Germinal center (tissue), 1 donor: ENCODE data around the gene SMARCD1.

Experiments
- DNase-seq: peaks from one replicate; pipeline ENCODE4 v3.0.0; 2012; ENCODE audit warnings: mixed read lengths, low spot score

Gene SMARCD1

DNA sequence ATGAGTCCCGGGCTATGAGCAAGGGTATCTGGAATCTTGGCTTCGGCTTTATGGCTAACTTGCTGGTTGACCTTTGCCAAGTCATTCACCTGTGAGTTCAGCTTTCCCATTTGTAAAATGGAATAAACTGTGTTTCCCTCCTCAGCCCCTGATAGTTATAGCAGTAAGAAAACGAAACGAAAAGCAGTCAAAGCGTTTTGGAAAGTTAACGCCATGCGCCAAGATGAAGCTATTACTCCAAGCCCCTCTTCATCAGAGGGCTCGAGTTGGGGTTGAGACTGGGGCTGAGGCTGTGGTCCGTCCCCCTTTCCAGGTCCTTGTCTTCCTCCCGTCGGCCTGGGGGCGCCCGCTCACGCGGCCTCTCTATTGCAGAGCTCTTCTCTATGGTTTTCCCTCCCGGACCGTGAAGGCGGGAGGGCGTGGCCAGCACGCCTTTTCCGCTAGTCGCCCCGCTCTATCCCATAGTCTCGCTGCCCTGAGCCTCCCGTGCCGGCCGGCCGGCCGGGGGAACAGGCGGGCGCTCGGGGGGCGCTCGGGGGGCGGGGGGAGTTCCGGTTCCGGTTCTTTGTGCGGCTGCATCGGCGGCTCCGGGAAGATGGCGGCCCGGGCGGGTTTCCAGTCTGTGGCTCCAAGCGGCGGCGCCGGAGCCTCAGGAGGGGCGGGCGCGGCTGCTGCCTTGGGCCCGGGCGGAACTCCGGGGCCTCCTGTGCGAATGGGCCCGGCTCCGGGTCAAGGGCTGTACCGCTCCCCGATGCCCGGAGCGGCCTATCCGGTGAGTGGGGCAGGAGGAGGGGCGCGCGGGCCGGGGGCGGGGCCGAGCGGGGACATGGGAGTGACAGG, at the start of gene SMARCD1:
SMARCD1 (plus strand) TSS at position 568 of the 840 bp plus-strand sequence; CDS start at position 596, 28 bp downstream.
- DNase-seq = peak; percentile 87

DNA sequence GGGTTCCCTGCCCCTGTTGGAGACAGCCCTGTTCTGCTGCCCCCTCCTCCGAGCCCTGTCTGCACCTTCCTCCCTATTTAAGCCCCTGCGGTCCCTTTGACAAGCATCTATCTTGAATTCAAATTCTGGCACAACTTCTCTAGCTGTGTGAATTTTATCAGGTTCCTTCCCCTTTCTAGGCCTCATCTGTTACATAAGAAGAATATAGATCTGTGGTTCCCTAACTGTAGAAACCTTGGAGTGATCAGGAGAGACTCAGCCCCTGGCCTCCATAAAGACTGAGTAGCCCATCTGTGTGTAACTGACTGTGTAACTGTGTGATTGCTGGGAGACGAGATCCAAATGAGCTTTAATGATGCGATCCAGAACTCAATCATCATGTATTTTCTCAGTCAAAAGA, 46.8 kb upstream of the SMARCD1 start:
- DNase-seq = no peak

DNA sequence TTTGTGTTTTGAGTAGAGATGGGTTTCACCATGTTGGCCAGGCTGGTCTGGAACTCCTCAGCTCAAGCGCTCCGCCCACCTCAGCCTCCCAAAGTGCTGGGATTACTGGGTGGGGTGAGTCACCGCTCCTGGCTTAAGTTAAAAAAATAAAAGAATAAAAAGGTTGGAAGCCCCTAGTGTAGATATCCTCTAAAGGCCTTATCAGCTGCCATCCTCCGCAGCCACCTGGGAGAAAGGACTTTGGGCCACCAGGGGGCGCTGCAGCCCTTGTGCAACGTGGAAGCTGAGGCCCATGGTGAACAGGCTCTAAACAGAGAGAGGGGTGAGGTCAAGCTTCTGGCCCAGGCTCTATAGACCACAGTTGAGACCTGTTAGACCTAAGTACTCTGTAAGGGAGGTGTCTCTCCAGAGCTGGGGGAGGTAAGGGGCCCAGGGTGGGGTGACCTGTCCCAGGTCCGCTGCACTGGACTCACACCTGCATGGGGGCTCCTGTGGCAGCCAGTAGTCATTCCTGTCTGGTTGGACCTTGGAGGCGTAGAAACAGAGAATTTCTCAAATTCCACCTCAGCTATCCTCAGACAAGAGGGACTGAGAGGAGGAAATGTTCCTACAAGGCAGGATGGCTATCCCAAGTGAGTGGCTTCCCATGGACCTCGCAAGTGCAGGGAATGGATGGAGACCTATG, 45.8 kb upstream of the SMARCD1 start:
- DNase-seq = peak; percentile 78

DNA sequence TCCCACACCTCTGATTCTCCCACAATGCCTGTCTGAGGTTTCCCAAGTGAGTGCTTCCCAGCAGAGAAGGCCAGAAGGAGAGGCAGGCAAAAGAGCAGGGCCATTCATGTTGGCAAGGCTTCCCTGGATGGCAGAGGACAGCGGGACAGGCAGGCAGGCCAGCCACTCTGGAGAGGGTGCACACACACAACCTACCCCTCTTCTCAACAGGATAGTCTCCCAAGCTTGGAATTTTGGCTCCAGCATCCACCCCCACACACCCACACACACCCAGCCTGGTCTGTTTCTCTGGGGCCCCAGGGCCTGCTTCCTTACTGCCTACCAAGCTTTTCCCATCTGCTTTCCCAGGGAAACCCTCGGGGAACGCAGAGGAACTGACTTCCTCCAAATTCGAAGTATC, 44.5 kb upstream of the SMARCD1 start:
- DNase-seq = no peak

DNA sequence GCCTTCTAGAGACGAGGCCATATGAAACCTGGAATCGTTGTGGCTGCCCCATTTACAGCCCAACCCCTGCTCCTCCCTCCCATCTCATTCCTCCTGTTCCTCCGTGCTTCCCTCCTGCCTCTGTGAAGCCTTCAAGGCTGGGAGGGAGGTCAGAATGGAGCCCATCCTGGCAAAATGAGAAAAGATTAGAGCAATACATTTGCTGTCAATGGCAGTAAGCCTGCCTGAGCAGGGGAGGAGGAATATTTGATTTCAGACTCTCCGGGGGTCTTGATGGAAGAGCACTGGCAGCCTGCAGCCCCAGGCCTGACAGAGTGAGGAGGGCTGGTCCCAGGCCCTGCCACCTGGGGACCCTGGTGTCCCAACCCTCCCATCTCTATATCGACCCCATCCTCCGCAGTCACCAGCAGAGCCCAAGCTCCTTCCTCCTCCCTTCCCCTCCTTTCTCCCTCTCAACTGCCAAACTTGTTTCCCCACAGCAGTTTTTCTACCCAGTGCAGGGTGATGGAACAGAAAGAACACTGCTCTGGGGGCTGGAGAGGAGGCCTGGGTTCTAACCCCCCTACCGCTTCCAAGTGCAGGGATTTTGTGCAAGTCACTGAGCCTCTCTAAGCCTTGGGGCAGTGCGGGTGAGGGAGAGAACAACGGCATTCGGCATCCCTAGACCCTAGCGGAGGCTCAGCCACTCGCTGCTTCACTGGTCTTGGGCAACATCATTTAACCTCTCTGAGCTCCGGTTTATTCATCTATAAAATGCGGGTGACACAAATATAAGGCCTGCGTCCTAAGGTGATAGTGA, 43.9 kb upstream of the SMARCD1 start:
- DNase-seq = no peak

DNA sequence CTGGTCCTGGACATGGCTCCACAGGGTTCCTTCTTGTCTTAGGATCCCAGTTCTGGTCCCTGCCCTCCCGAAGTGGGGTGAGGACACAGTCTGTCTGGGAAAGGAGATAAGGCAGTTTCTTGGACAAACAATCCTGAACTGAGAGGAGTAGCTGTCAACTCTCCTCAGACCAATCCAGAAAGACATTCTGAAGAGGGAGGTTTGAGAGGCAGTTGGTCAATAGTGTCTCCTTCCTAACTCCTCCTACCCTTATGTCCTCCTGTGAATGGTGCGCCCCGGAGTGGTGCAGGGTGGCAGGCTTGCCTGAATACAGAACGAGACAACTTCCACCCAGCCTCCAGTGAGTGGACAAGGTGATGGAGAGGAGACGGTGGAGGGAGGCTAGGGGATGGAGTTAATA, 43.2 kb upstream of the SMARCD1 start:
- DNase-seq = no peak

DNA sequence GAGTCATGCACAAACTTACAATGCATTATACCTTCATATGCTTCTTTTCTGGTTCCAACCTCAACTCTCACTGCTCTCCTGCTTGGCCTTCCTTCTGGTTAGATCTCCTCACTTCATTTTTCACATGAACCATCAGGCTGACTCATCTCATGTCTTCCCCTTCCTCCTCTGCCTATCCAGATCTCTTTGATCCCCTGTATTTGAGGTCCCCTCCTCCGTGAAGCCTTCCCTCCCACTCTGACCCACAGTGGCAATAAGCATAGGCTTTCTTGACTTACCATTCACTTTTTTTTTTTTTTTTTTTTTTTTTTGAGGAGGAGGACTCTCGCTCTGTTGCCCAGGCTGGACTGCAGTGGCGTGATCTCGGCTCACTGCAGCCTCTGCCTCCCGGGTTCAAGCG, 42.4 kb upstream of the SMARCD1 start:
- DNase-seq = no peak

DNA sequence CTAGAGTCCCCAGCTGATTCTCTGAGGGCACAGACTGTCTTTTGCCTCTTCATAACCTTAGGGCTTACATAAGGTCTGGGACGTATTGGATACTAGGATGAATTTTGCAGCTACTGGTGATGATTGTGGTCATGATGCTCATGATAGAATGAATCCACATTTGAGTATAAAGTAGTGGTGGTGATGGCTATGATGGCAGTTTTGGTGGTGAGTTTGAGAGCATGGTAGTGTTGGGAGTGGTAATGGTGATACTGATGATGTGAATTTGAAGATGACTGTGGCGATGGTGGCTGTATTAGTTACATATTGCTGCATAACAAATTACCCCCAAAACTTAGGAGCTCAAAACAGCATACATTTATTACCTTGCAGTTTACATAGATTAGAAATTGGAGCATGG, 41.8 kb upstream of the SMARCD1 start:
- DNase-seq = no peak

DNA sequence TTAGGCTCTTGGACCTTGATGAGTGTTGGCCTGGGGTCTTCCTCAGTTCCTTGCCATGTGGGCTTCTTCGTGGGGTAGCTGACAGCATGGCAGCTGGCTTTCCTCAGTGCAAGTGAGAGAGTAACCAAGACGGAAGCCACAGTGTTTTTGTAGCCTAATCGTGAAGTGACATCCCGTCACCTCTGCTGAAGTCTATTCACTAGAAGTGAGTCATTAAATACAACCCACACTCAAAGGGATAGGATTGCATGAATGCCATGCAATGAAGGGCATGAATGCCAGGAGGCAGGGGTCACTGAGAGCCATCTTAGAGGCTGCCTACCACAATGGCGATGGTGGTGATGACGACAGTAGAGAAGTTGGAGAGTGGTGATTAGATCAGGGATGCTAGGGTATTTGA, 41.3 kb upstream of the SMARCD1 start:
- no peak for DNase-seq

DNA sequence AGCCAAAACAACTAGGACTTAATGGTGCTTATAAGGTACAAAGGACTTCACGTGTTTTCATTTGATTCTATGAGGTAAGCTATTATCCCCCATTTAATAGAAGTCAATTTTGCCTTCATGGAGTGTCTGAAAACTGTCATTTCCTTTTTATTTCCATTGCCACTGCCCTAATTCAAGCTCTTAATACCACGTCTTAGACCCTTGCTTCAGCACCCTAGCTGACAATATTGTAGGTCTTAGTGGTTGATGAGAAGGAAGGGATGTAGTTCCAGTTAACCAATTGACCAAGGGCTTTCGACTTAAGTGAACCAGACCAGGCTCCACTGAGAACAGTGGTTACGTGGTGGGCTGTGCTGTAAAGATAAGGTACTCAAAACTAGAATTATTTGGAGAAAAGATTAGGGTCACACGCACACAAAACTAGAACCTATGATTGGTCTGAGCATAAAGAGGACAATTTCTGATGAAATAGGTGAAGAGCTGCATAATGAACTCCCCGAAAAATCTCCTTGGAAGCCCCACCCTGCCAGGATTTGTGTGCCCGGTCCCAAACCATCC, 37.4 kb upstream of the SMARCD1 start:
- DNase-seq = no peak

DNA sequence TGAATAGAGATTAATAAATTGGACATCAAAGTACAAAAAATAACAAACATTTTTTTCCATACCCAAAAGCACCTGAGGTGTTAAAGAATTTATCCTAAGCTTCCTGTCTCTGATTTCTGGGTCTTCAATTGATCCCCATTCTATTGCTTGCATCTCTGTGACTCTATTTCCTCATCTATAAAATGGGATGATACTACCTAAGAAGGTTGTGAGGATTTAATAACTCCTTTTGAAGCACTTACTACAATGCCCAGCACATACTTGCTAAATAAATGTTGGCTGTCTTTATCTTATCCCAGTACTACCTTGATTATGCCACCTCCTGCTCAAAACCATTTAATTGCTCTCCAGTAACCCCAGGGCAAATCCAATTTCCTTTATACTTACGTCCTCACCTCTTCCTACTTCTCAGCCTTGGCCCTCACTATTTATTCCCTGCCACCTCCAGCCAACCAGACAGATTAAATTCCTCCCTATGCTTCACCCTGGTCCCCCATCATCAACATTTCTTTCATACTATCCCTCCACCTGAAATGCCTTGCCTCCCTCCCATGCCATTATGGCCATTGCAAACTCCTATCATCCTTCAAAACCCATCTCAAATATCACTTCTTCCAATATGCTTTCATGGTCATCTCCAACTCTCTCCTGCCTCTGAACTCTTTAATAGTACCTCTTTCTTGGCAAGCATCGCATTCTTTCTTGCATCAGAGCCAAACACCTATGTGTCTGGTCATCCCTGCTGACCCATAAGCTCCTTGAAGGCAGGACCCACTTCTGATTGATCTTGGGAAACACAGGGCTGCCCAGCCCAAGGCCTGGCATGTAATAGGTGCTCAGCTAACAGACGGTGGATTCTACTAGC, 35.7 kb upstream of the SMARCD1 start:
- no peak for DNase-seq

DNA sequence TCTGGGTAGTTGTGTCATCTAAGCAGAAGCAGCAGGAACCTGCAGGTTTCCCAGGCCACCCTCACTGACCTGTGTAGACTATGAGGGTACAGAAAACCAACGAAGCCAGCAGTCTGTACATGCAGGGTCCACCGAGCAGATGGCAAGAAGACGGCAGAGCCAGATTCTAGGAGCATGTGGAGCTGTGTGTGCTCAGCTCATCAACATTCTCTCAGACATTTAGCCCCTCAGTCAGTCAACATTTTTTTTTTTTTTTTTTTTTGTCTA, 35.1 kb upstream of the SMARCD1 start:
- DNase-seq = no peak

DNA sequence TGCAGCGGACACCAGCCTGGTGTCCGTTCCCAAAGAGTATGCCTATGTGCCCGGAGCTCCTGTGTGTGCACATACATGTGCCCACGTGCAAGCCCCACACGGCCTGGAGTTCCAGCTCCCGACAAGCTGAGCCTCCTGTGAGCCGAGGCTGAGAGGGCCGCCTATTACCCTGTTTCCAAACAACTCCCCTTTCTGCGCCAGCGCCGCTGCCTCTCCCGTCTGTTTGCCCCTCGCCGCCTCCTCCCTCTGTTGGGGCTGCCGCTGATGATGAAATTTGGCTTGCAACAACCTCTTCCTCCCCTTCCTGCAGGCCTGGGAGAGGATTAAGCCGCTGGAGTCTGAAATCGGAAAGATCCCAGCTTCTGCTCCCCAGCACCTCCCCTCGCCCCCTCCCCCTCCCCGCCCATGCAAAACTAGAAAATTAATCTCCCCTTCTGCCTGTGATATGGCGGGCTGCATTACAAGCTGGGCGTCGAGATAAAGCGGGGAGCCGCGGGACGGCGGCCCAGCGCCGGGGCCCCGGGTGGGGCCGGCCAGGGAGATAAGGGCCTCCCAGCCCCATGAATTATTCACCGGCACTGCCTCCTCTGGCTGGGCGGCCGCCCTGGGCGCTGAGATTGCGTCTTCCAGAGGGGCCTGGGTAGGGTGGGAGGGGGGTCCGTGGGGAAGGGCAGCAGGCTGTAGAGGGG, 34.6 kb upstream of the SMARCD1 start:
- DNase-seq = no peak

DNA sequence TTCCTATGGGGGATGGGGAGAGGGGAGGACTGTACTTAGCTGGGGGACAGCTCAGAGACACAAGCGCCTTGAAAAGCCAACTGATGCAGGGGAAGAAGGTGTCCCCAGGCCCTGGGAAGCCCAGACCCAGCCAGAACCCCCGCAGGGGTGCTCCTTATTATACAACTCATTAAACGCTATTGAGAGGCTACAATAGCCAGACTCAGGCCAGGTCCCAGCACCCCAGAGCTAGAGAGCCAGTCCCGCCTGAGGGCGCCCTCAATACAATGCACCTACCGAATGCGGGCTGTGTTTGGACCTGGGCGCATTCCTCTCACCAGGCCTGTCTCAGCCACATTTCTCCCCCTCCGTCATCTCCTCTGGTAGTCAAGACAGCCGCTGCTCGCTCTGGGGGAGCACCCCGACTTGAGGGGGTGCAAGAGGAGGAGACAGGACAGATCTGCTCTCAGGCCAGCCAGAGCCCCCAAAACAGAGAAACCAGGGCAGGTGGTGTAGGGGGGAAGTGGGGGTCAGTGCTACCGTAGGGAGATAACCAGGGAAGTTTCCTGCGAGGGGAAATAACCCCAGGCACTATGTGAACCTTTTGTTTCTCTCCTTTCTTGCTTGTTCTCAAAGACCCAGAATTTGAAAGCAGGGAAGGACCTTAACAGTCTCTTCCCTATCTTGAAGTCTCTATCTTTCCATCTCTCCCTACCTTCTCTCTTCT, 33.9 kb upstream of the SMARCD1 start:
- DNase-seq = no peak

DNA sequence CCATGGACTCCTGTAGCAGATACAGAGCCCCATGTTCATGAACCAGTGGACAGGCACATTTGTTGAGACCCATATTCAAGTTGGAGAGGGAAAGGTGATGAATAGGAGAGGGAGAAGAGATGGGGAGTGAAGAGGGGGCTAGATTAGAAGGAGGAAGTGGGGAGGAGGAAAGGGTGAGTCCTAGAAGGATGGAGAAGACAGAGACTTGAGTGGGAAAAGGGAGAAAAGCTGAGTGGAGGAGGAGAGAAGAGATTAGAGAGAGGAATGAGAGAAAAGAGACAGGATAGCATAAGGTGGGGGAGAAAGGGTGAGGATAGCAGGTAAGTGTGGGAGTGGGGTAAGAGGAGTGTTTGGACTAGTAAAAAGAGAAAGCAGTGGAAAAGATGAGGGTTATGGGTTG, 32.6 kb upstream of the SMARCD1 start:
- DNase-seq = no peak

DNA sequence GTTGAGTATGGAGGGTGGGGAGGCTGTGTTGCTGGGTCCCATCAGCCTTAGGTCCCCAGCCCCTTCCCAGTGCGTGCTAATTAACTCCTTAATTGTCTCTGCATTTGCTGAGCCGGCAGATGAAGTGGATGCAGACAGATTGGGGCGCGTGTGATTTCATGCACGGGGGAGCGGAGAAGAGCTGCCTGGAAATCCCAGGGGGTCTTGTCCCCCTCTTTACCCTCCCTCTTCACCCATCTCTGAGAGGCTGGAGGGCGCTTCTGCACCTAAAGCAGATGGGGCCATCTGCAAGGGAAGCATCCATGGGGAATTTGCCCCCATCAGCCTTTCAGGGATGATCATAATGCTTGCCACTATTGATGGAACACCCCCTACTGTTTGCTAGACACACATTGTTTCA, 32.2 kb upstream of the SMARCD1 start:
- DNase-seq = no peak

DNA sequence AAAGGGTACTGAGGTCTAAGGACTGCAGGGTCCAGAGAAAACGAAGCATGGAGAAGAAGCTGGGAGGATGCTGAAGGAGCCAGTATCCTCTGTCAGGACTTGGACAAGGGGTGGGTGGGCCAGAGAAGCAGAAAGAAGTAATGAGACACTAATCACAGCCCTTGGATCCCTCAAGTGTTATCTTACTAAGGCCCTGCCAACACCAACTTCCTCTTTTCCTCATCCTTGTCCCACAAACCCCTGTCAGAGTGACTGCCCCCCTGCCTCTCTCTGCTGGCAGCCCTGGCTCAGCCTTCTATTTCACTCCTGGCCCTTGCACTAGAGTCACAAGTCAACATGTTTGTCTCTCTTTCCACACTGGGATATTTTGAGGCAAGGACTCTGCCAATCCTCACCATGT, 31.6 kb upstream of the SMARCD1 start:
- DNase-seq = no peak

DNA sequence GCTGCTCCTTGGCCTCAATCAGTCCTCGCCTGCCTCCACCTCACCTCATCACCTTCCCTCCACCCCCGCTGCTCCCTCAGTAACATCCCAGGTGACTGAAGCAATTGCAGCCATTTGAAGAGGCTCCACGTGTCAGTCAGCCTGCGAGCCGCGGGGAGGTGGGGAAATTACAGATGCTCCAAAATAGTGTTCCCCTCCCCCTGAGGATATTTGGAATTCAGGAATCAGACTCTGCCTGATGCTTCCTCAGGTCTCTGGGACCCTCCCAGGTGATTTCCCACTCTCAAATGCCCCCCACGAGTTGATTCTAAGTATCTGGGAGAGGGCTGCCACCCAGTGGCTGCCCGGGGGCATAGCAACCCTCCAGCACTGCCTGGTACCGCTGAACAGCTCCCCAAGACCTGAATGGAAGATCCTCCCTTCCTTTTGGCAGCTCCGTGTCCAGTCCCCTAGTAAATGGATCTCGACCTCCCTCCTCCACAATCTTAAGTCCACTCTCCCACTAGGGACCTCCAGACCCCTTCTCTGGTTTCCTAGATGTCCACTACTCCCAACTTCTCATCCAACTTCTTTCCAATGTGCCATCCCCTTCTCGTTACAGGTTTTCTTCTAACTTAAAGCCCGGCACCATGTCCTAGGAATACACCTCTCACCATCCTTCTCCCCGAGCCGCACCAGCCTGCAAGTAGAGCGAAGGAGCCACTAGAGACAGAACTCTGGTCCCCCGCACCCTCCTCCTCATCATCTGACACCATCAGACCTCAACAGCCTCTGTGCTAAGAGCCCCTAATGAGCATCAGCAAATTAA, 29.1 kb upstream of the SMARCD1 start:
- peak; percentile 81 for DNase-seq

DNA sequence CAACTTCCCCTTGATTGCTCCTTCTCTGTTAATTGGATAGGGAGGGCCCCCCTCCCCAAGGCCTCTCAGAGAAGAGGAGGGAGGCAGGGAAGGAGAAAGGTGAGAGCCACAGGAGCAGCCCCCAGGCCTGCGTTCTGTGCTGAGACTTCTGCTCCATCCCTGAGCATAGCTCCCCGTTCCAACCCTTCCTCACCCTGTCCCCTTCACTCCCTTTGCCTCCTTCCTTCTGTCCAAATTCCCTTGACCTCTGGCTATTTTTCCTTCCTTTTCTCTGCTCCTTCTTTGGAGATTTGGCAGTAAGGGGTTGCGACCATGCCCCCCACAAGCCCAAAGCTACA, 28.5 kb upstream of the SMARCD1 start:
- no peak for DNase-seq
